Loucy (cell line): ENCODE data around the gene TNNC2.

Experiments used
- H2AFZ ChIP-seq: fragments of 200-600 bp; sonication (generic); 2 replicates; pipeline ENCODE4 v1.6.0; 2016; ENCODE audit warnings: antibody characterized with exemption, mild to moderate bottlenecking, low read length, moderate library complexity
- H3F3A ChIP-seq: fragments of 200-600 bp; 2 replicates; pipeline ENCODE4 v1.6.0; 2016; ENCODE audit warnings: antibody characterized with exemption, low read depth, mild to moderate bottlenecking
- H3K27me3 ChIP-seq: fragments of 200-600 bp; sonication (generic); 2 replicates; pipeline ENCODE4 v1.6.1; 2014; ENCODE audit warnings: low read length, mild to moderate bottlenecking; ENCODE audit not compliant: insufficient read depth, poor library complexity, severe bottlenecking
- H3K36me3 ChIP-seq: fragments of 200-600 bp; sonication (generic); 2 replicates; pipeline ENCODE4 v1.6.1; 2016; ENCODE audit warnings: low read length; ENCODE audit not compliant: insufficient read depth
- H3K4me1 ChIP-seq: fragments of 200-600 bp; sonication (generic); 2 replicates; pipeline ENCODE4 v1.5.1; 2014; ENCODE audit warnings: low read length, mild to moderate bottlenecking; ENCODE audit not compliant: insufficient read depth, poor library complexity, severe bottlenecking
- H3K4me2 ChIP-seq: fragments of 200-600 bp; sonication (generic); 2 replicates; pipeline ENCODE4 v1.6.0; 2014; ENCODE audit warnings: antibody characterized with exemption, low read length, low read depth, mild to moderate bottlenecking; ENCODE audit not compliant: poor library complexity, severe bottlenecking
- H3K4me3 ChIP-seq: fragments of 200-600 bp; sonication (generic); 2 replicates; pipeline ENCODE4 v1.5.1; 2014; ENCODE audit warnings: low read length, mild to moderate bottlenecking, mixed read lengths; ENCODE audit not compliant: poor library complexity, severe bottlenecking
- H3K79me2 ChIP-seq: fragments of 200-600 bp; sonication (generic); 2 replicates; pipeline ENCODE4 v1.6.1; 2014; ENCODE audit warnings: low read length; ENCODE audit not compliant: insufficient read depth
- H3K9ac ChIP-seq: fragments of 200-600 bp; sonication (generic); 2 replicates; pipeline ENCODE4 v1.6.0; 2014; ENCODE audit warnings: mild to moderate bottlenecking, low read depth, low read length, moderate library complexity; ENCODE audit not compliant: poor library complexity, severe bottlenecking
- H3K9me2 ChIP-seq: fragments of 200-600 bp; sonication (generic); replicated peaks from 2 replicates; pipeline ENCODE4 v1.6.1; 2016; ENCODE audit warnings: low read depth, low read length, mixed read lengths
- H3K9me3 ChIP-seq: fragments of 200-600 bp; sonication (generic); 2 replicates; pipeline ENCODE4 v1.6.1; 2014; ENCODE audit warnings: mild to moderate bottlenecking, antibody characterized with exemption, low read length, low read depth; ENCODE audit not compliant: insufficient read depth
- H4K20me1 ChIP-seq: fragments of 200-600 bp; sonication (generic); 2 replicates; pipeline ENCODE4 v1.6.0; 2014; ENCODE audit warnings: antibody characterized with exemption, low read length, mild to moderate bottlenecking; ENCODE audit not compliant: insufficient read depth, poor library complexity, severe bottlenecking
- CTCF ChIP-seq: fragments of 200-600 bp; sonication (generic); conservative IDR thresholded peaks from 2 replicates; pipeline ENCODE4 v1.5.1; 2014; ENCODE audit warnings: mild to moderate bottlenecking, antibody characterized with exemption, low read length
- EZH2phosphoT487 ChIP-seq: fragments of 200-600 bp; IDR thresholded peaks from 2 replicates; pipeline ENCODE4 v1.6.1; 2018; ENCODE audit warnings: antibody characterized with exemption, mild to moderate bottlenecking, moderate library complexity, borderline replicate concordance

Gene TNNC2

GRCh38 chr20:45780159-45780558, 47.0 kb downstream of the TNNC2 start:
- Histone ChIP-seq H3K79me2 (no peaks in the 10 kb centered on the region), H3F3A (no peaks in the 10 kb centered on the region), H3K27me3 (no peaks in the 10 kb centered on the region), H2AFZ (no peak overlapping the region), H3K9me3 (no peaks in the 10 kb centered on the region), H3K9me2 (no peaks in the 10 kb centered on the region), H3K4me2 (no peak overlapping the region), H3K4me1 (peaks cover 4% of the 10 kb centered on the region), H4K20me1 (no peaks in the 10 kb centered on the region), H3K9ac (no peak overlapping the region), H3K4me3 (no peak overlapping the region), H3K36me3 (no peaks in the 10 kb centered on the region)
- TF ChIP-seq CTCF (no peak), EZH2phosphoT487 (no peak)

DNA sequence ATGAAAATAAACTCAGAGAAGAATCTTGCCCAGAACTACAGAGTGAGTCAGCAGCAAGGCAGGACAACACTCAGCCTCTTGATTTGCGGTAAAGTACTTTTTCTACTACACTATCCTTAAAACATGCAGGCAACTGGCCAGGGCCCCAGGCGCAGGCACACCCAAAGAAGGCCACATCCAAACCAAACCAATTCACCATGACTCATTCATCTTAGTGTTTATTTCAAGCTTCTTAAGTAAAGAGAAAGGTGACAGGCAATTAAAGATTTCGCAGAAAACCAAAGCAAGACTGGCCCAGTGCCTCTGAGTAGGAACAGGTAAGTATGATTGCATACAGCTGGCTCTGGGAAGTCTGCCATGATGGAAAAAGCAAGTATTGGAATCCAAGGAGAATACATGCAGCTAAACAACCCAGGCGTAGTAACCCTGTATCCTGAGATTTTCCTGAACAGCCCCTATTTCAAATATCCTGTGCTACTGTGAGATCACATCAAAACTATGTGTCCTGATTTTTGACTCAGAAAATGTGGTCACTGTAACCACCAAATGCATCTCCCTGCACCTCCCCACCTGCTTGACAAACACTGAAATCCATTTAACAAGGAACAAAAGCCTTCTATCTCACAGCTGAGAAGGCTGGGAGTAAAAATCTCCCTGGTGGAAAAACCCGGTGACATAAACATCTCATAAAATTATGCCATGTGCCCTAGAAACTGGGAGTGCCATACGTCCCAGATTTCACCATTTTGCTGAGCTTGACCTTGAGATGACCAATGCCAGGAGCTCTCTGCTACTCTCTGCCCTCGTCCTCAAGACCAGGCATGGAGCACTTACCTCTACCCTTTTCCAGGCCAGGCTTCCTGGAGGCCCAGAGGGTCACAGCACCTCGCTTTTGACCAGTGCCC, 47.8 kb downstream of the TNNC2 start:
- Histone ChIP-seq H3K9ac (no peak overlapping the region), H3F3A (no peaks in the 10 kb centered on the region), H2AFZ (no peak overlapping the region), H3K36me3 (no peaks in the 10 kb centered on the region), H3K4me2 (no peak overlapping the region), H3K79me2 (no peaks in the 10 kb centered on the region), H3K4me3 (no peak overlapping the region), H3K27me3 (no peaks in the 10 kb centered on the region), H4K20me1 (no peaks in the 10 kb centered on the region), H3K9me2 (no peaks in the 10 kb centered on the region), H3K4me1 (peaks cover 4% of the 10 kb centered on the region), H3K9me3 (no peaks in the 10 kb centered on the region)
- TF ChIP-seq EZH2phosphoT487 = no peak

GRCh38 chr20:45776931-45777330, 50.2 kb downstream of the TNNC2 start:
- H3K4me3 ChIP-seq = no peak overlapping the region

More at GRCh38 chr20:45776931-45777330, 50.2 kb downstream of the TNNC2 start:
- Histone ChIP-seq H3K4me2 (no peak overlapping the region), H4K20me1 (no peaks in the 10 kb centered on the region), H3F3A (no peaks in the 10 kb centered on the region), H2AFZ (no peak overlapping the region), H3K79me2 (no peaks in the 10 kb centered on the region), H3K27me3 (no peaks in the 10 kb centered on the region), H3K36me3 (no peaks in the 10 kb centered on the region), H3K9me2 (no peaks in the 10 kb centered on the region), H3K9me3 (no peaks in the 10 kb centered on the region), H3K4me1 (no peaks in the 10 kb centered on the region), H3K9ac (no peak overlapping the region)
- TF ChIP-seq CTCF (no peak), EZH2phosphoT487 (no peak)
